GM12892 (cell line): ENCODE data around the gene TENT5C.

ENCODE experiments used
- DNase-seq: peaks from one replicate; pipeline ENCODE4 v3.0.0; 2011; ENCODE audit not compliant: insufficient read length
- FAIRE-seq: peaks from 2 replicates; lab custom pipeline; 2011; peaks lifted over from hg19 to GRCh38; lab: Jason Lieb, UNC
- POLR2A ChIP-seq: IDR thresholded peaks from 2 replicates; pipeline ENCODE4 v1.6.1; 2011; ENCODE audit warnings: low read depth, low read length, control low read depth
- POLR2AphosphoS5 ChIP-seq: IDR thresholded peaks from 2 replicates; pipeline ENCODE4 v1.6.1; 2011; ENCODE audit warnings: low read depth, low read length, control low read depth
- TAF1 ChIP-seq: IDR thresholded peaks from 2 replicates; pipeline ENCODE4 v1.6.1; 2011; ENCODE audit warnings: low read depth, mild to moderate bottlenecking, control low read depth, low read length, borderline replicate concordance

TENT5C gene

DNA sequence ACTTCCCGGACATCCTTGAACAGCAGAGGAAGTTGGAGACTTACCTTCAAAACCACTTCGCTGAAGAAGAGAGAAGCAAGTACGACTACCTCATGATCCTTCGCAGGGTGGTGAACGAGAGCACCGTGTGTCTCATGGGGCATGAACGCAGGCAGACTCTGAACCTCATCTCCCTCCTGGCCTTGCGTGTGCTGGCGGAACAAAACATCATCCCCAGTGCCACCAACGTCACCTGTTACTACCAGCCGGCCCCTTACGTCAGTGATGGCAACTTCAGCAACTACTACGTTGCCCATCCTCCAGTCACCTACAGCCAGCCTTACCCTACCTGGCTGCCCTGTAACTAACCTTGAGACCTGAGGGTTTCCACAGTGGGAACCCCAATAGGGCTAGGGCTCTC lies 17.9 kb downstream of the TENT5C start:
- FAIRE-seq (no peak), DNase-seq (no peak)
- no peak for TF ChIP-seq POLR2AphosphoS5
- no peak for TF ChIP-seq POLR2A
- TF ChIP-seq TAF1: no peak

DNA sequence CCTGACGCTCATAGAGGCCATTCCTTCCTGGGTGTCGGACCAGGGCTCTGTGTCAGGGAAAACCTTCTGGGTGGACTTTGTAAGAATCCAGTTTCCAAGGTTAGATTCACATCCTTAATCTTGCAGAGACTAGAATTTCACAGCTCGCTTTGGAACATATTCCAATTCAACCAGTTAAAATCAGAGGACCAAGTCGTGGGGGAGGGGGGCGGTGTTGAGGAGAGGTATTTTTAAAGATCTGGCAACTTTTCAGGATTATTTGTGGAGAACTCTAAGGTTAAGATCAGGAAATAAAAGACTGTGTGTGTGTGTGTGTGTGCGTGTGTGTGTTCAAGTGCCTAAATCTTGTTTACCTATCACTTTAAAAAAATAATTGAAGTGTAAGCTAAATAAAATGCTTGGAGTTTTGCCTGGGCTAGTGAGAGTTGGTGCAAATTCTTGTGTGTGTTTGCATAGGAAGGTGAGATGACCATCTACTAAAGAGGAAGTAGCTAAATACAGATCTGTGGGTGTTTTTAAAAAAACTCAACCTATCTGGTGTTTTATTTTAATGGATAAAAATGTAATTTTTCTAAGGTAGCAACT lies 21.8 kb downstream of the TENT5C start:
- DNase-seq (no peak), FAIRE-seq (peak; percentile 40)
- no peak for TF ChIP-seq TAF1
- TF ChIP-seq POLR2AphosphoS5: no peak
- TF ChIP-seq POLR2A: no peak

DNA sequence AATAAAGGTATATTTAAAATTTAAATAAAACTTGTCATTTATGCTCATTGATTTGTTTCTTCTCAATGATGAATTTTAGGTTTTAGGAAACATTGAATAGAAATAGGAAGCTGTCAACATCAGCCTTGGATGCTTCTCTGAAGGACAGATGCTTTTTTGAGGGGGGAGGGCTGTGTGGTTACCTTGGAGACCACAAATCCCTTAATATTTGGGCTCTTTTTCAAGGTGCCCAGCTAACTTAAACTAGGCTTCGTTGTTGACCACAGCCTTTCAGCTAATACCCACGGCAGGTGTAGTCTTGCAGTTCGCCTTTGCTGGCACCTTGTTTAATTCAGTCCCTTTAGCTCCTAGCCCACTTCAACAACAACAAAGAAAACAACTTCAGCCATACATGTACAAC lies 22.5 kb downstream of the TENT5C start:
- TF ChIP-seq TAF1 (no peak), POLR2AphosphoS5 (no peak), POLR2A (no peak)
- no peak for FAIRE-seq
- no peak for DNase-seq

DNA sequence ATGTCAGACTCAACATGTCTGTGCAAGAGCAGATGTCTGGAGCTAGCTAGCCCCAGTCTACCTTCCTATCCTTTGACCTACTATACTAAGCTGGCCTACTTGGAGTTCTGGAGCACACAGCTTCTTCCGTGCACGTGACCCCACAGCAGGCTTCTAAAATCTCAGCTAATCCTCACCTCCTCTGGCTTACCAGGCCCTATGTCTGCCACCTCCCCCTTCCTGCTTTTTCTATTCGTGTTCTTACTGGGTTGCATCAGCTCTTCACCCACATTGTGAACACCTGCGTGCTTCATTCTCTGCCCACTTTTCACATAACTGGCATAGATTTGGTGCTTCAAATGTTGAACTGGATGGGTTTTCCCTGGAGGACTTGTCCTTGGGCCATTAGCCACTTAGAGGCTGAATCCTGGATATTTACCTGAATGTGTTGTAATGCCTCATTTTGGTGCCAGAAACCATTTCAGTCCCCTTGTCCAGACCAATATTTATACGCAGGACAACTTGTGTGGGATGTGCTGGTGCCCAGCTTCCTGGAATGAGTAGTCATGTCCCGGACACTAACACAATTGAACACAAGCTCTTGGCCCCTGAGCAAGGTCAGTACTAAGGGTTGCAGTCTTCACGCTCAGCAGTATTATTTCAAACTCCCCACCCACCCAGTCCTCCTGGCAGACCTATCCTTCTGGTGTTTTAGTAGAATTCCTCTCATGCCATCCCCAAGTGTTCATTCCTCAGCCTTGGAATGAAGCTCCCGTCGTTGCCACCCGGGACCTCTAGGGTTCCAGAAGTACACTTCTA lies 24.0 kb downstream of the TENT5C start:
- DNase-seq: no peak
- no peak for FAIRE-seq
- TF ChIP-seq TAF1 (no peak), POLR2A (no peak), POLR2AphosphoS5 (no peak)

DNA sequence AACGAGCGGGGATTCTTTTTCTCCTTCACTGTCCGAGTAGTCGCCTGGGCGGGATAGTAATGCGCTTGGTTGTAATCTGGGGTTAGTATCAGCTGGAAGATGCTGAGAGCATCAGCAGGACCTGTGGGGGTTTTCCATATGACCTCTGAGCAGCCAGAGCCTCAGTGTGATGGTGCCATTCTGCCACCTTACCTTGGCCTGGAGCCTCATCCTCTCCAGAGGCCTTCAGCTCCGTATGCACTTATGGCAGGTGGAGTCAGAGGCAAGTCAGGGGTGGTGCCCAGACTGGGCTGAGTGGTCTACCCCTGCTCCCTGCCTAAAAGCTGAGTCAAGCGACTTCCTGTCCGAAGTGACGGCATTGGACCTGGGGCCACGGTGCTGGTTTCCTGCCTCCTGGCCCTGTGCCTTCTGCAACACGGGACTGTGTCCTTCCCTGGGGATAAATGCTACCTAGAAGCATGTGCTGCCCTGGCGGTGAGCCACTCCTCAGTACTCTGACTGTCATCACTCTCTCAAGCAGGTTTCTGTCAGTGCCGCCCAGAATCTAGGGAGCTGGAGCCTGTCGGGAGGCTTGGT lies 24.7 kb downstream of the TENT5C start:
- DNase-seq: no peak
- no peak for FAIRE-seq
- TF ChIP-seq POLR2A (no peak), POLR2AphosphoS5 (no peak), TAF1 (no peak)

DNA sequence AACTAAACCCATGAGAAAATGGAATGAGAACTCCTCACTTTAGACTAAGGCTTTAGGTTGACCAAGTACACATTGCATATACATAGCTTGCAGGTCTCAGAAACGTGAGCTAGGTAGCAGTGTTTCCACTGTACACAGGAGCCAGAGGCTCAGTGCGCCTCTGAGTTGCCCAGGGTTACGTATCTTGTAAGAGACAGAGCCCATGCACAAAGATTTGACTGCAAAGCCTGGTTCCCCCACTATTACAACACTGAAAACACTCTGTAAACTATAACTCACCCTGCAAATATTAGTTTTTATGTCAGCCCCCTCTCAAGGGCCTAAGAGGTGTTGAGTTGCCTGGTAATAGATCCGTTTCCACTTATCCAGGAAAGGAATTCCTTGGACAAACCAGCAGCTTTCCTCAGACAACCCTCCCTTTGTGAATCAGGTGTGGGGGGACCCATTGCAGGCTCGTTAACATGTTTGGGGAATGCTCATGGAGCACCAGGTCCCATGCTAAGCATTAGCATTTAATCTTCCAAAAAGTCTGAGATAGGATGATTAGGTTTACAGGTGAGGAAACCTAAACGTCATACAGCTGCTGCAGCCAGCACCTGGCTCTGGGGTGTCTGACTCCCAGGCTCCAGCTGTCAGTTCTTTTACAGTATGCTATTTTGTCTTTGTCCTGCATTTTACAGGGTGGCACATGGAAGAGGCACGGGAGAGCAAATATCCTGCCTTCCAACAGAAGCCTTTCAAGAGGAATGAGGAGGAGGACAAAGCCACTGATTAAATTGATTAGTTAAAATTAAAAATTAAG lies 25.7 kb downstream of the TENT5C start:
- DNase-seq (no peak), FAIRE-seq (peak; percentile 40)
- no peak for TF ChIP-seq POLR2AphosphoS5
- TF ChIP-seq TAF1: no peak
- no peak for TF ChIP-seq POLR2A

DNA sequence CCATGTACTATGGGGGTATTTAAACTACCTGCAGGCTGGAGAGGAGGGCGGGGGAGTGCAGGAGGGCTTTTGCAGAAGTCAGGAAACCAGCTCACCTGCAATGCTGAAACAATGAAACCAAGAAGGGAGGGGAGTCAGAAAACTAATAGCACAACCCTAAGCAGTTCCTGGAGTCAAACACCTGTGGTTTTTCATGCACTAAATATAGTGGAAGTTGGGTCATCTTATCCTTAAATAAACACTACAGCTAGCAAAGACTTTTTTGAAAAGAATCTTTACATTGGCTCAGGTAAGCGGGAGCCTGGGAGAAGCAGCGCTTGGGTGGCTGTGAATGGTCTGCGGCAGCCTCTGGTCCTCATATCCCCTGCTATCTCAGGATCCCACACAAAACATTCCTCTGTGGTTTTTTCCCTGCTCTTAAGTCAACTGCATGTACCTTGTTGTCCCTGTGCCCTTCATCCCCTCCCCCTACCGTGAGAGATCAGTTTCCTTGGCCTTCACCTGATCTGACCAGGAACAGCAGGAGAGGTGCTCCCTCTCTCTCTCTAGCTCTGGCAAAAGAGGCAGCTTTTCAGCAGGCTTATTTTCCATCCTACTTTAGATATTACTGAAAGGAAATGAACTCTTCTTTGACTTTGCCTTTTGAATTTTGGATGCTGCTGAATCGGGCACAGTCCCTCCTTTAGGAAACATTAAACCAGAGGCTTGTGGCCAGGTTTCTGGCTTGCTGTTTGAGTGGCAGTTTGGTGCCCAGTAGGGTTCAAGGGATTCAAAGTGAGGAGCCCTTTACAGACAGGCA lies 26.6 kb downstream of the TENT5C start:
- peak; percentile 74 for FAIRE-seq
- DNase-seq: no peak
- no peak for TF ChIP-seq POLR2A
- no peak for TF ChIP-seq TAF1
- TF ChIP-seq POLR2AphosphoS5: no peak

DNA sequence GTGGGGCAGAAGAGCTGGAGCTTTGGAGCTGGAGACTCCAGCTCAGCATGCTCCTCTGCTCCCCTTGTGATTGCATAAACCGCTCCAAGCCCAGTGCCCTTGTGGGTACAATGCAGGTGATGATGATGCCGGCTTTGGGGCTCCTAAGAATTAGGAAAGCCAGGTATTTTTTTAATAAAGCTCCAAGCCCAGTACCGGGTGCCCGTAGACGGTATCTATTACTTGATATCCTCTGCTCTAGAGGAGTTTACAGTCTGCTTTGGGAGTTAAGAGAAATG lies 27.2 kb downstream of the TENT5C start:
- TF ChIP-seq TAF1: no peak
- FAIRE-seq (no peak), DNase-seq (no peak)

GRCh38 chr1:117633423-117633822 lies 27.6 kb downstream of the TENT5C start:
- FAIRE-seq: no peak
- no peak for TF ChIP-seq POLR2AphosphoS5
- TF ChIP-seq TAF1: no peak
- no peak for TF ChIP-seq POLR2A
- no peak for DNase-seq

- TF ChIP-seq POLR2A (no peak), POLR2AphosphoS5 (no peak), TAF1 (no peak)
- DNase-seq (no peak), FAIRE-seq (peak; percentile 61)
These were observed 28.1 kb downstream of the TENT5C start for GRCh38 chr1:117633936-117634335.

DNA sequence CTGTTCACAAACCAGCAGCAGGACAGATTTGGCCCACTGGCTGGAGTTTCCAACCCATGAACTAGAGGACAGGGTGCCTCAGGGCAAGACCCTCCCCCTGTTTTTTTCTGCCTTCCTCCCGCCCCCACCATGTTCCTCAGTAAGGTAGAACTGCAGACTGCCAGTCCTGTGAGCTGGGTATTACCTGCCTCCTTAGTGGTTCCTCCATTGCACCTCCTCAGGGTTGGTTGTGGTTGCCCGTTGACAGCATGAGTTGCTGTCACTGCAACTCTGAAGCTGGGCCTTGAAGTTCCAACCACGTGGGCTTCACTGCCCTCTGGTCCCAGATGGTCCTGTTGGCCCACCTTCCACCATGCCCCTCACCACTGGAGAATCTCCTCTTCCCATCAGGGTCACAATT lies 28.8 kb downstream of the TENT5C start:
- FAIRE-seq: no peak
- TF ChIP-seq POLR2A (no peak), POLR2AphosphoS5 (no peak), TAF1 (no peak)

DNA sequence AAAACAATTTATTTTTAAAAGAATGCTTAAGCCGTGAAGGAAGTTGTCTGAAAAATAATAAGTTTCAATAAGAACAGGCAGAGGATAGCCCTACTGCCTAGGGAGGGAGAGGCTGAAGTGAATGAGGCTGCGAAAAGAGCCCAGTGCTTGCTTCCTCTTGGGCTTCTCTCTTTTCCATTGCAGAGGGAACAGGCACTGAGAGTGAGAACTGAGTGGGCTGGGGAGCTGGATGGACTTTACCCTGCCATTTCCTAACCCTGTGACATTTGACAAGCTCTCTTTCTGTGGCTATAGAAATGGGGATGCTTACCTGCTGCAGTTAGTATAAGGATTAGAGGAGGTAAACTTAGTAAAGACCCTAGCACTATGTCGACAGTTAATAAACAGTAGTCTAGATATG lies 30.0 kb downstream of the TENT5C start:
- DNase-seq (no peak), FAIRE-seq (no peak)
- TF ChIP-seq POLR2A (no peak), TAF1 (no peak), POLR2AphosphoS5 (no peak)

More for the DNA sequence above, 28.8 kb downstream of the TENT5C start:
- no peak for DNase-seq
